GM10266 (cell line): Measurements from ENCODE around the gene SUN1.
"Not testable (repeated sequence)": the region's sequence is repeated elsewhere in the genome, so short reads cannot be mapped to it uniquely, and the experiment has no call there.

Experiments used
- DNase-seq: peaks from one replicate; pipeline ENCODE4 v3.0.0; 2012; ENCODE audit errors: extremely low spot score
- TF ChIP-seq, protein P1 (sequence below): IDR thresholded peaks from 2 replicates; pipeline ENCODE4 v1.5.1; 2012; ENCODE audit warnings: mild to moderate bottlenecking, low read depth; ENCODE audit not compliant: control insufficient read depth, insufficient read depth; ENCODE audit errors: missing control alignments

The SUN1 gene

GRCh38 chr7:845091-845490 lies 12.8 kb downstream of the SUN1 start:
- TF ChIP-seq, protein P1, sequence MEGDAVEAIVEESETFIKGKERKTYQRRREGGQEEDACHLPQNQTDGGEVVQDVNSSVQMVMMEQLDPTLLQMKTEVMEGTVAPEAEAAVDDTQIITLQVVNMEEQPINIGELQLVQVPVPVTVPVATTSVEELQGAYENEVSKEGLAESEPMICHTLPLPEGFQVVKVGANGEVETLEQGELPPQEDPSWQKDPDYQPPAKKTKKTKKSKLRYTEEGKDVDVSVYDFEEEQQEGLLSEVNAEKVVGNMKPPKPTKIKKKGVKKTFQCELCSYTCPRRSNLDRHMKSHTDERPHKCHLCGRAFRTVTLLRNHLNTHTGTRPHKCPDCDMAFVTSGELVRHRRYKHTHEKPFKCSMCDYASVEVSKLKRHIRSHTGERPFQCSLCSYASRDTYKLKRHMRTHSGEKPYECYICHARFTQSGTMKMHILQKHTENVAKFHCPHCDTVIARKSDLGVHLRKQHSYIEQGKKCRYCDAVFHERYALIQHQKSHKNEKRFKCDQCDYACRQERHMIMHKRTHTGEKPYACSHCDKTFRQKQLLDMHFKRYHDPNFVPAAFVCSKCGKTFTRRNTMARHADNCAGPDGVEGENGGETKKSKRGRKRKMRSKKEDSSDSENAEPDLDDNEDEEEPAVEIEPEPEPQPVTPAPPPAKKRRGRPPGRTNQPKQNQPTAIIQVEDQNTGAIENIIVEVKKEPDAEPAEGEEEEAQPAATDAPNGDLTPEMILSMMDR = no peak
- no peak for DNase-seq

GRCh38 chr7:845731-846130 lies 13.5 kb downstream of the SUN1 start:
- no peak for DNase-seq
- TF ChIP-seq, protein P1 = no peak

DNA sequence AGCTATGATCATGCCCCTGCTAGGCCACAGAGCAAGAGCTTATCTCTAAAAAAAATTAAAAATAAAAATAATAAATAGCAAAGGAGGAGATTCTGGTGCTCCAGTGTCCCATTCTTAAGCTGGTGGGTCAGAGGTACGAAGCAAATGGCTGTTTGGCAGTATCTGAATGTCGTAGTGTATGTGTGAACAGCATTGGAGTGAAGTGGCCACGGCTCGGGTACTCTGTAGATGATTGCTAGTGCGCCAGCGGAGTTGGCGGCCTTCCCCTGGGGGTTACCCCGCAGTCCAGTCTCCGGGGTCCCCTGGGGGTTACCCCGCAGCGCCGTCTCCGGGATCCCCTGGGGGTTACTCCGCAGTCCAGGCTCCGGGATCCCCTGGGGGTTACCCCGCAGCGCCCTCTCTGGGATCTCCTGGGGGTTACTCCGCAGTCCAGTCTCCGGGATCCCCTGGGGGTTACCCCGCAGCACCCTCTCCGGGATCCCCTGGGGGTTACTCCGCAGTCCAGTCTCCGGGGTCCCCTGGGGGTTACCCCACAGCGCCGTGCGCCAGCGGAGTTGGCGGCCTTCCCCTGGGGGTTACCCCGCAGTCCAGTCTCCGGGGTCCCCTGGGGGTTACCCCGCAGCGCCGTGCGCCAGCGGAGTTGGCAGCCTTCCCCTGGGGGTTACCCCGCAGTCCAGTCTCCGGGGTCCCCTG lies 14.8 kb downstream of the SUN1 start:
- DNase-seq = not testable (repeated sequence)

DNA sequence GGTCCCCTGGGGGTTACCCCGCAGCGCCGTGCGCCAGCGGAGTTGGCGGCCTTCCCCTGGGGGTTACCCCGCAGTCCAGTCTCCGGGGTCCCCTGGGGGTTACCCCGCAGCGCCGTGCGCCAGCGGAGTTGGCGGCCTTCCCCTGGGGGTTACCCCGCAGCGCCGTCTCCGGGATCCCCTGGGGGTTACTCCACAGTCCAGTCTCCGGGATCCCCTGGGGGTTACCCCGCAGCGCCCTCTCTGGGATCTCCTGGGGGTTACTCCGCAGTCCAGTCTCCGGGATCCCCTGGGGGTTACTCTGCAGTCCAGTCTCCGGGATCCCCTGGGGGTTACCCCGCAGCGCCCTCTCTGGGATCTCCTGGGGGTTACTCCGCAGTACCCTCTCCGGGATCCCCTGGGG lies 15.5 kb downstream of the SUN1 start:
- DNase-seq = not testable (repeated sequence)

- TF ChIP-seq, protein P1 = no peak
- no peak for DNase-seq
These were observed 16.9 kb downstream of the SUN1 start for GRCh38 chr7:849145-849544.

DNA sequence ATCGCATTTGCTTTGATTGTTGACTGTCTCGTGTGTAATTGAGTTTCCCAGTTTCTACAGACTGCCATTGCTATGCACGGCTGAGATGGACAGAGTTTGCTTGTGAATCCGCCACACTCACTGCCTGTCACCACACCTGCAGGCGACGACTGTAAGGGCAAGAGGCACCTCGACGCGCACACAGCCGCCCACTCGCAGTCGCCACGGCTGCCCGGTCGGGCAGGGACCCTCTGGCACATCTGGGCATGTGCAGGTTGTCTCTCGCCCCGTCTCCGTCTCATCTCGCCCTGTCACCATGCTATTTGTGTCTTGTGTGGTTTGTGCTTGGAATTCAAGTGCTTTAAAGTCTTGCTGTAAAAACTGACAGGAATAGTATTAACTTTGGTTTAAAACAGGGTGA lies 17.5 kb downstream of the SUN1 start:
- DNase-seq = no peak
- TF ChIP-seq, protein P1 = no peak

- TF ChIP-seq, protein P1 = no peak
- no peak for DNase-seq
These were observed 18.9 kb downstream of the SUN1 start for GRCh38 chr7:851204-851603.

- DNase-seq = no peak
- TF ChIP-seq, protein P1 = no peak
These were observed 21.3 kb downstream of the SUN1 start for GRCh38 chr7:853366-854117.
